K562 (cell line): ENCODE measurements around the gene EMC8.

Source experiments
- CHD2 ChIP-seq: IDR thresholded peaks from 2 replicates; pipeline ENCODE4 v1.6.1; 2011; ENCODE audit warnings: low read depth, low read length
- EP300 ChIP-seq: IDR thresholded peaks from 2 replicates; pipeline ENCODE4 v1.6.1; 2012; ENCODE audit warnings: low read length, improper control_type of control experiment
- EZH2 ChIP-seq: IDR thresholded peaks from 2 replicates; pipeline ENCODE4 v1.6.1; 2012; ENCODE audit warnings: low read depth, mild to moderate bottlenecking, inconsistent platforms, low read length, borderline replicate concordance
- MAFK ChIP-seq: IDR thresholded peaks from 2 replicates; pipeline ENCODE4 v1.6.1; 2011; ENCODE audit warnings: low read length, improper control_type of control experiment
- MAZ ChIP-seq, 2 experiments: fragments of 450-650 bp in 1 of 2; sonication (generic) in 1 of 2; formaldehyde crosslinking; IDR thresholded peaks in 1 of 2; conservative IDR thresholded peaks in 1 of 2; 2 replicates each; pipeline versions ENCODE4 v1.4.0 to v1.5.0; 2020; ENCODE audit warnings: mild to moderate bottlenecking in 1 of 2, missing genetic modification reagents in 1 of 2
- PHF8 ChIP-seq: fragments of 200-600 bp; sonication (generic); IDR thresholded peaks from 2 replicates; pipeline ENCODE4 v1.6.1; 2012; ENCODE audit warnings: mixed run types, mild to moderate bottlenecking, inconsistent platforms, low read length, moderate library complexity, borderline replicate concordance
- POLR2A ChIP-seq: fragments of 450-650 bp; conservative IDR thresholded peaks from 2 replicates; pipeline ENCODE4 v1.6.1; 2016
- TOE1 ChIP-seq, 2 experiments: fragments of 450-650 bp in 1 of 2; sonication (generic) in 1 of 2; formaldehyde crosslinking in 1 of 2; IDR thresholded peaks; 2 replicates each; pipeline versions ENCODE4 v1.7.1 to v1.8.0; 2016 to 2022; ENCODE audit warnings: borderline replicate concordance in 2 of 2, mild to moderate bottlenecking in 2 of 2, antibody characterized with exemption in 1 of 2, inconsistent platforms in 1 of 2, low read depth in 1 of 2, missing genetic modification reagents in 1 of 2, moderate library complexity in 1 of 2
- ZNF707 ChIP-seq: fragments of 250-450 bp; sonication (Bioruptor Pico); conservative IDR thresholded peaks from 2 replicates; pipeline ENCODE4 v1.8.0; 2022; ENCODE audit warnings: inconsistent platforms, mild to moderate bottlenecking, moderate library complexity
- TF ChIP-seq, protein P1 (sequence below): sonication (generic); IDR thresholded peaks from 2 replicates; pipeline ENCODE4 v1.6.1; 2016
- TF ChIP-seq, protein P2 (sequence below), 2 experiments: fragments of 450-650 bp in 1 of 2; sonication (generic) in 1 of 2; formaldehyde crosslinking in 1 of 2; IDR thresholded peaks in 1 of 2; conservative IDR thresholded peaks in 1 of 2; 2 replicates each; pipeline versions ENCODE4 v1.6.1 to v1.8.1; 2016 to 2023; ENCODE audit warnings: mild to moderate bottlenecking in 2 of 2, moderate library complexity in 2 of 2, inconsistent platforms in 1 of 2, missing genetic modification reagents in 1 of 2
- TF ChIP-seq, protein P3 (sequence below), 3 experiments: IDR thresholded peaks in 2 of 3; conservative IDR thresholded peaks in 1 of 3; 2 replicates each; pipeline ENCODE4 v1.5.1; 2011 to 2012; ENCODE audit warnings: low read length in 3 of 3, mild to moderate bottlenecking in 3 of 3, control low read depth in 2 of 3, improper control_type of control experiment in 1 of 3, inconsistent platforms in 1 of 3, low read depth in 1 of 3, mixed read lengths in 1 of 3, moderate library complexity in 1 of 3; ENCODE audit not compliant: insufficient read depth in 2 of 3
- TF ChIP-seq, protein P4 (sequence below): fragments of 250-450 bp; sonication (Bioruptor Pico); IDR thresholded peaks from 2 replicates; pipeline ENCODE4 v1.5.0; 2021

DNA sequence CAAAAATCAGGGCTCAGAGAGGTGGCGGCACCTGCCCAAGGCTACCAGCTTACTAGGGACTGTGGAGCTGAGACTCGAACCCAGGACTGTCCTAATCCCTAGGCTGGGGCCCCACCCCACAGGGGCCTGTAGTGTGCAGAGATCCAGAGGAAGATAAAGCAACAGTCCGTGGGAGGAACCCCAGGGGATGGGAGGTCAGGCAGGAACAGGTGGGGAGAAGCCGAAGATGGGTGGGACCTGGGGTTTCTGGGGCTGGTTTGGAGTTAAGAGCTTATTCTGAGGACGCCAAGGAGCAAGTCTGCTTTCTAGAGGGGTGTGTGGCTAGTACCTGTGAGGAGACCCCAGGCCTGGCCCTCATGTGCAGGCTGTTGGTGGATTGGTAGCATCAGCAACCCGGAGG lies 63.4 kb downstream of the EMC8 start:
- TF ChIP-seq, protein P1, sequence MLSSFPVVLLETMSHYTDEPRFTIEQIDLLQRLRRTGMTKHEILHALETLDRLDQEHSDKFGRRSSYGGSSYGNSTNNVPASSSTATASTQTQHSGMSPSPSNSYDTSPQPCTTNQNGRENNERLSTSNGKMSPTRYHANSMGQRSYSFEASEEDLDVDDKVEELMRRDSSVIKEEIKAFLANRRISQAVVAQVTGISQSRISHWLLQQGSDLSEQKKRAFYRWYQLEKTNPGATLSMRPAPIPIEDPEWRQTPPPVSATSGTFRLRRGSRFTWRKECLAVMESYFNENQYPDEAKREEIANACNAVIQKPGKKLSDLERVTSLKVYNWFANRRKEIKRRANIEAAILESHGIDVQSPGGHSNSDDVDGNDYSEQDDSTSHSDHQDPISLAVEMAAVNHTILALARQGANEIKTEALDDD = no peak
- TF ChIP-seq MAFK (no peak), PHF8 (no peak), EP300 (no peak), POLR2A (no peak), EZH2 (no peak), MAZ (CRISPR knock-in tag; conservative IDR thresholded peaks at IDR 0.05 in 1 of 2, IDR thresholded peaks at IDR 0.05 in 1 of 2) (no peak), ZNF707 (CRISPR knock-in tag) (no peak), CHD2 (no peak), TOE1 (IDR thresholded peaks at IDR 0.05; ENCODE audit: borderline replicate concordance) (no peak), TOE1 (CRISPR knock-in tag; IDR thresholded peaks at IDR 0.05; ENCODE audit: borderline replicate concordance, low read depth) (no peak)
- TF ChIP-seq, protein P2, sequence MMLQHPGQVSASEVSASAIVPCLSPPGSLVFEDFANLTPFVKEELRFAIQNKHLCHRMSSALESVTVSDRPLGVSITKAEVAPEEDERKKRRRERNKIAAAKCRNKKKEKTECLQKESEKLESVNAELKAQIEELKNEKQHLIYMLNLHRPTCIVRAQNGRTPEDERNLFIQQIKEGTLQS (IDR thresholded peaks at IDR 0.05) = no peak
- TF ChIP-seq, protein P2 (CRISPR knock-in tag; conservative IDR thresholded peaks at IDR 0.05) = no peak
- TF ChIP-seq, protein P3, sequence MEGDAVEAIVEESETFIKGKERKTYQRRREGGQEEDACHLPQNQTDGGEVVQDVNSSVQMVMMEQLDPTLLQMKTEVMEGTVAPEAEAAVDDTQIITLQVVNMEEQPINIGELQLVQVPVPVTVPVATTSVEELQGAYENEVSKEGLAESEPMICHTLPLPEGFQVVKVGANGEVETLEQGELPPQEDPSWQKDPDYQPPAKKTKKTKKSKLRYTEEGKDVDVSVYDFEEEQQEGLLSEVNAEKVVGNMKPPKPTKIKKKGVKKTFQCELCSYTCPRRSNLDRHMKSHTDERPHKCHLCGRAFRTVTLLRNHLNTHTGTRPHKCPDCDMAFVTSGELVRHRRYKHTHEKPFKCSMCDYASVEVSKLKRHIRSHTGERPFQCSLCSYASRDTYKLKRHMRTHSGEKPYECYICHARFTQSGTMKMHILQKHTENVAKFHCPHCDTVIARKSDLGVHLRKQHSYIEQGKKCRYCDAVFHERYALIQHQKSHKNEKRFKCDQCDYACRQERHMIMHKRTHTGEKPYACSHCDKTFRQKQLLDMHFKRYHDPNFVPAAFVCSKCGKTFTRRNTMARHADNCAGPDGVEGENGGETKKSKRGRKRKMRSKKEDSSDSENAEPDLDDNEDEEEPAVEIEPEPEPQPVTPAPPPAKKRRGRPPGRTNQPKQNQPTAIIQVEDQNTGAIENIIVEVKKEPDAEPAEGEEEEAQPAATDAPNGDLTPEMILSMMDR (IDR thresholded peaks at IDR 0.05 in 2 of 3, conservative IDR thresholded peaks at IDR 0.05 in 1 of 3; ENCODE audit: insufficient read depth in 2 of 3, low read depth in 1 of 3, low read length in 3 of 3) = no peak
- TF ChIP-seq, protein P4, sequence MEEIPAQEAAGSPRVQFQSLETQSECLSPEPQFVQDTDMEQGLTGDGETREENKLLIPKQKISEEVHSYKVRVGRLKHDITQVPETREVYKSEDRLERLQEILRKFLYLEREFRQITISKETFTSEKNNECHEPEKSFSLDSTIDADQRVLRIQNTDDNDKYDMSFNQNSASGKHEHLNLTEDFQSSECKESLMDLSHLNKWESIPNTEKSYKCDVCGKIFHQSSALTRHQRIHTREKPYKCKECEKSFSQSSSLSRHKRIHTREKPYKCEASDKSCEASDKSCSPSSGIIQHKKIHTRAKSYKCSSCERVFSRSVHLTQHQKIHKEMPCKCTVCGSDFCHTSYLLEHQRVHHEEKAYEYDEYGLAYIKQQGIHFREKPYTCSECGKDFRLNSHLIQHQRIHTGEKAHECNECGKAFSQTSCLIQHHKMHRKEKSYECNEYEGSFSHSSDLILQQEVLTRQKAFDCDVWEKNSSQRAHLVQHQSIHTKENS = no peak
